Measurements from ENCODE around the gene SLC22A3. TPM values are rescaled to one million over a fixed set of nuclear protein-coding genes. Genes with fewer than 3 reads are reported as not detected.

The SLC22A3 gene
- total and polyA plus RNA-seq, 2 of the 4 experiments (the other 2 are of a cell fraction): not detected

- dilution Hi-C loops (cut with HindIII; ENCODE audit: low sequenced_read_pairs, unreplicated experiment): no loop called here
- H2AFZ ChIP-seq (replicated peaks; ENCODE audit: low read length, poor library complexity): no peak overlapping the region
- BruUV-seq (replicated peaks): no TSS peak
These were observed 46.8 kb upstream of the SLC22A3 start for GRCh38 chr6:160301339-160301738.

More at GRCh38 chr6:160301339-160301738, 46.8 kb upstream of the SLC22A3 start:
- Histone ChIP-seq H3K4me3 (ENCODE audit: insufficient read depth, low read depth, low read length) (no peak overlapping the region), H2BK5ac (ENCODE audit: low read depth, low read length, poor library complexity, severe bottlenecking) (no peak overlapping the region), H3K23ac (ENCODE audit: low read depth, low read length) (no peak overlapping the region), H3K79me1 (ENCODE audit: low read depth in 1 of 2, low read length in 2 of 2) (no peaks in the 10 kb centered on the region), H2AK5ac (ENCODE audit: low read depth, low read length) (no peak overlapping the region), H3K18ac (ENCODE audit: low read depth, low read length) (no peak overlapping the region), H2BK120ac (ENCODE audit: low read depth, low read length) (no peak overlapping the region), H3K9me1 (ENCODE audit: insufficient read depth, low read length) (no peaks in the 10 kb centered on the region), H3K36me3 (ENCODE audit: control insufficient read depth, insufficient read depth, low read length) (no peaks in the 10 kb centered on the region), H3K4me2 (ENCODE audit: low read depth, low read length) (no peak overlapping the region), H3K9me3 (ENCODE audit: control insufficient read depth, insufficient read depth, low read length) (peaks cover 18% of the 10 kb centered on the region), H3K14ac (replicated peaks; ENCODE audit: low read depth, low read length) (no peak overlapping the region), H3K4ac (ENCODE audit: low read depth, low read length) (no peak overlapping the region), H4K8ac (ENCODE audit: low read depth in 2 of 2, low read length in 2 of 2) (no peak overlapping the region), H2AK9ac (replicated peaks; ENCODE audit: low read depth, low read length, poor library complexity) (no peak overlapping the region), H3K9ac (ENCODE audit: low read depth, low read length) (no peak overlapping the region), H3K27me3 (ENCODE audit: control insufficient read depth, insufficient read depth, low read length) (no peaks in the 10 kb centered on the region), H2BK15ac (ENCODE audit: low read depth, low read length) (no peak overlapping the region), H4K5ac (ENCODE audit: low read depth, low read length) (no peak overlapping the region), H2BK20ac (ENCODE audit: low read depth, low read length) (no peak overlapping the region), H3K4me1 (ENCODE audit: control insufficient read depth, insufficient read depth, low read length) (no peaks in the 10 kb centered on the region), H4K91ac (ENCODE audit: insufficient read depth, low read depth, low read length) (no peak overlapping the region), H3K27ac (ENCODE audit: insufficient read depth, low read length) (no peak overlapping the region), H3K56ac (ENCODE audit: extremely low read depth, insufficient read depth, low read length) (no peak overlapping the region), H4K20me1 (ENCODE audit: insufficient read depth, low read length) (no peaks in the 10 kb centered on the region)
- WGBS, 2 experiments (ENCODE audit: extremely low coverage in 2 of 2, insufficient read length in 1 of 2): no CpG with 5 or more reads among the region's 4 CpGs
- TF ChIP-seq RAD21 (IDR thresholded peaks at IDR 0.05; ENCODE audit: low read length) (no peak), SMC3 (IDR thresholded peaks at IDR 0.05; ENCODE audit: low read depth, low read length) (no peak), MXI1 (IDR thresholded peaks at IDR 0.05; ENCODE audit: borderline replicate concordance, low read depth, low read length) (no peak), CEBPB (IDR thresholded peaks at IDR 0.05; ENCODE audit: low read depth, low read length) (no peak), CTCF (conservative IDR thresholded peaks at IDR 0.05; ENCODE audit: low read depth, low read length) (no peak), USF2 (IDR thresholded peaks at IDR 0.05; ENCODE audit: low read depth, low read length) (no peak), MAFK (IDR thresholded peaks at IDR 0.05; ENCODE audit: low read depth, low read length) (no peak), RFX5 (IDR thresholded peaks at IDR 0.05; ENCODE audit: low read depth, low read length) (no peak), FOS (IDR thresholded peaks at IDR 0.05; ENCODE audit: low read depth, low read length) (no peak), NFE2L2 (IDR thresholded peaks at IDR 0.05; ENCODE audit: low read depth, low read length) (no peak), MAZ (IDR thresholded peaks at IDR 0.05; ENCODE audit: borderline replicate concordance, low read depth, low read length) (no peak), BHLHE40 (IDR thresholded peaks at IDR 0.05; ENCODE audit: low read depth, low read length) (no peak), ELK1 (IDR thresholded peaks at IDR 0.05; ENCODE audit: borderline replicate concordance, low read depth, low read length) (no peak), RCOR1 (IDR thresholded peaks at IDR 0.05; ENCODE audit: insufficient replicate concordance, low read length) (no peak), CHD1 (IDR thresholded peaks at IDR 0.05; ENCODE audit: low read depth, low read length) (no peak), POLR2A (IDR thresholded peaks at IDR 0.05; ENCODE audit: low read depth, low read length) (no peak)
- POLR2A ChIA-PET (ENCODE audit: unreplicated experiment): no interaction called here
- in situ Hi-C loops (cut with MboI; ENCODE audit: low sequenced_read_pairs) (no loop called here), intact Hi-C loops (cut with micrococcal nuclease) (no loop called here)
- CTCF ChIA-PET: no interaction called here
- ATAC-seq (ENCODE audit: low read depth) (no peak), DNase-seq (no peak)
